ENCODE results near the gene FOXO4.

The FOXO4 gene

DNA sequence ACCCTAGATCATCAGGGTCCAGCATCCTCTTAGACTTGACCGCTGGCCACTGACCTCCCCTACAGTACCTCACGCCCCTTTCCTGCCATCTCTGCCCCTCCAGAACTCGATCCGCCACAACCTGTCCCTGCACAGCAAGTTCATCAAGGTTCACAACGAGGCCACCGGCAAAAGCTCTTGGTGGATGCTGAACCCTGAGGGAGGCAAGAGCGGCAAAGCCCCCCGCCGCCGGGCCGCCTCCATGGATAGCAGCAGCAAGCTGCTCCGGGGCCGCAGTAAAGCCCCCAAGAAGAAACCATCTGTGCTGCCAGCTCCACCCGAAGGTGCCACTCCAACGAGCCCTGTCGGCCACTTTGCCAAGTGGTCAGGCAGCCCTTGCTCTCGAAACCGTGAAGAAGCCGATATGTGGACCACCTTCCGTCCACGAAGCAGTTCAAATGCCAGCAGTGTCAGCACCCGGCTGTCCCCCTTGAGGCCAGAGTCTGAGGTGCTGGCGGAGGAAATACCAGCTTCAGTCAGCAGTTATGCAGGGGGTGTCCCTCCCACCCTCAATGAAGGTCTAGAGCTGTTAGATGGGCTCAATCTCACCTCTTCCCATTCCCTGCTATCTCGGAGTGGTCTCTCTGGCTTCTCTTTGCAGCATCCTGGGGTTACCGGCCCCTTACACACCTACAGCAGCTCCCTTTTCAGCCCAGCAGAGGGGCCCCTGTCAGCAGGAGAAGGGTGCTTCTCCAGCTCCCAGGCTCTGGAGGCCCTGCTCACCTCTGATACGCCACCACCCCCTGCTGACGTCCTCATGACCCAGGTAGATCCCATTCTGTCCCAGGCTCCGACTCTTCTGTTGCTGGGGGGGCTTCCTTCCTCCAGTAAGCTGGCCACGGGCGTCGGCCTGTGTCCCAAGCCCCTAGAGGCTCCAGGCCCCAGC is 5.2 kb downstream of the FOXO4 start:
- FAIRE-seq = no peak

DNA sequence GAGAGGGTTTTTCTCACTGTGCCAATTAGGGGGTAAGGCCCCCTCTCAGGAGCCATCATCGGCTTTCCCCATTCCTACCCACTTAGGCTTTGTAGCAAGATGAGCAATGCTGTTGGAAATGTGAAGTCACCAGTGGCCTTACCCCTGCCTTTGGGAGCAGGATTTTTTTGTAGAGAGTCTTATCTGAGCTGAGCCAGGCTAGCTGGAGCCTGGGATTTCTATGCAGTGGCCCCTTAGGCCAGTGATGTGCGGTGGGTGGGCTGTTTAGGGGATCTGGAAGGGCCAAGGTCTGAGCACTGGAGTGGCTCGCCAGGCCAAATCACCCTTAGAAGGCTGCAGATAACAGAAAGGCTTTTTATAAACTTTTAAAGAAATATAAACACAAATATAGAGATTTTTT is 6.6 kb downstream of the FOXO4 start:
- FAIRE-seq = no peak

DNA sequence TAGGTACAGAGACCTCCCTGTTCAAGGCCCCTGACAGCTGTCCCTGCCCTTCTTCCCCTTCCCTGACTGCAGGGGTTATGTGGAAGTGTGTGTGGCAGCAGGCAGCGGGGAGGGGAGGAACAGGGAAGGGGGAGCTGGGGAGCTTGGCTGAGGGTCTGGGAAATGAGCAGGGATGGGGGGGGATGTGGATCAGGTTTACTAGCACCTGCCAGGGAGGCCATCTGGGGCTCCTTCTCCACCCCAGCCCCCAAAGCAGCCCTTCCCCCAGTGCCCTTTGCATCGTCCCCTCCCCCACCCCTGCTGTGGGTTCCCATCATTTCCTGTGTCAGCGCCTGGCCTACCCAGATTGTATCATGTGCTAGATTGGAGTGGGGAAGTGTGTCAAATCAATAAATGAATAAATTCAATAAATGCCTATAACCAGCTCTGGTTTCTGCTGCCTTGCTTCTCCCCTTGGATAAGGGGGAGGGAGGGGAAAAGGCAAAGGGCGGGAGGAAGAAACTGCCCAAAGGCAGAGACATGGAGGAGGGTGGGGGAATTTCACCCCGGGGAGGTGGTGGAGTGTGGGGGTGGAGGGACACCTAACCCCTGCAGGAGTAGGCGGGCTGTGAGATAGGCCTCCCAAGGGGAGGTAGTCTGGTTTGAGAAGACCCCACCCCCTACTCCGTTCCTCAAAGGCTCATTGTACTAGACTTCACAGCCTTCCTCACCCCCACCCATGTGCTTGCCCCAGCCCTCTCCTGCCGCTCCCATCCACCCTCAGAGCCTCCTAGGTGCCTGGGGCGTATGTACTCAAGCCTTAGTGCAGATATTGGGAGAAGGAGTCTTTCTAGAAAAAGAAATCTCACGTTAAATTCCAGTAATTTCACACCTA is 7.7 kb downstream of the FOXO4 start:
- no peak for FAIRE-seq

DNA sequence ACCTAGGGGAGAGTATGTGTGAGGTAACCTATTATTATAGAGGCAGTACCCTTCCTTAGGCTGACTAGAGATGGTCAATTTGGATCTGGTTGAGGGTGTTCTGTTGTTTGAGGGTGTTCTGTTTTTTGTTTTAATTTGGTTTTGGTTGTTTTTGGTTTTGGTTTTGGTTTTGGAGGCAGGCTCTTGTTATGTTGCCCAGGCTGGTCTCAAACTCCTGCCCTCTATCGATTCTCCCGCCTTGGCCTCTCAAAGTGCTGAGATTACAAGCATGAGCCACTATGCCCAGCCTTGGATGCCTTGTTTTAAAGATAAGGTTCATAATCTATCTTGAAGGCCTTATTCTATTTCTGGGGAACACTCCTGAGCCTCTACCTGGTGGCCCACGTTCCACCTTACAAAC is 10.0 kb downstream of the FOXO4 start:
- no peak for FAIRE-seq

DNA sequence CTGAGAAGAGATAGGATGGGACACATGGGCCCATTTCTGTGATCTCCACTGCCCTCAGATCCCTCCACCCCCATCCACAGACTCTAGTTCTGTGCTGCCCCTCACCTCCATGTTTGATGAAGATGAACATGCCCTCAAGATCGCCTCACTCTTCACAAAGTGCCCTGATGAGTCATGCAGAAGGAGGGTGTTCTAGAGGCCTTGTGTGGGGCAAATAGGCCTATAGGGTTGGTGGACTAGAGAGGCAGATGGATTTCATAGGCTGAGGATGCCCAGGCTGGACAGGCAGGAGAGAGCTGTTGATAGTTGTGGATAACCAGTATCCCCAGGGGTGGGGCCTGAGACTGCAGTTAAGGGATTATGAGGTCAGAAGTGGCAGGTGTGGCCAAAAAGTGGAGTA is 10.8 kb downstream of the FOXO4 start, which contains the start of gene CXorf65:
CXorf65 (minus strand) TSS at position 314 of the 400 bp plus-strand sequence; CDS start at position 130, 184 bp downstream.
- FAIRE-seq = no peak

DNA sequence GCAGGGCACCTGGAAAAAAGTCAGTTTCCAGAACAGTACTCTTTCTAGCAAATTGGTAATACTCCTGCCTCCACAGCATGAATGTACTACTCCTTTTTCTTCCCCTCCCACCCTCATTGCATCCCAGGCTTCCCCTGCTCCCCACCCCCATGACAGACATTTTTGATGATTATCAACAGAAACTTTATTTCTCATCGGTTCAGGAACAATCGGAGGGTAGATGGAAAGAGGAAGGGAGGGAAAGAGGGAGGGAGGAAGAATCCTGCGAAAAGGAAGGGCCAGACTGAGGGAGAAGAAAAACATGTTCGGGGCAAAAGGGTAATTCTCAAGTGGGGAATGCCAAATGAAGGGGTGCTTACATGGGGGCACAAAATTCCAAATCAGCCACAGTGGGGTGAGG is 11.6 kb downstream of the FOXO4 start:
- FAIRE-seq = no peak

DNA sequence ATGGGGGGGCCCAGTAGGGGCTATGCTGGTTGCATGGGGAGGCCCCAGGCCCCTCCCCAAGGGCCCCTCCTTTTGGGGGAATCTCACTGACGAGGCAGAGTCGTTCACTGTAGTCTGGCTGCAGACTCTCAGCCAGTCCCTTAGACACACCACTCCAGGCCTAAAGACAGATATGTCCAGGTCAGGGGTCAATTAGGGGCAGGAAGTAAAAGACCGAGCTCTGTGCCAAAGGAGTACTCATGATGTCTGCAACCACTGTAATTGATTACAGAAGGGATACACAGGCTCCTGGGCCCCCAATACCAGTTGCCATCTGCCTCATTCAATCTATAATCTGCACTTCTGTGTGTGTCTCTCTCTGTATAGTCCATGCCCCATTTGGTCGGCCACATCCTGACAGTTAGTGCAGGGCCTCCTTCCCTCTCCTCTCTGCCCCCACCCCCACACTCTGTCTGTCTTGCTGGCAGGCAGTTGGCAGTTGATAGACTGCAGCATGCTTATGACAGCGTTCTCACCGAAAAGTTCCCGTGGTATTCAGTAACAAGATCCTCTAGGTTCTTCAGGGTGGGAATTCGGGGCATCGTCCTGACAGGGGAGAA is 12.2 kb downstream of the FOXO4 start:
- no peak for FAIRE-seq

DNA sequence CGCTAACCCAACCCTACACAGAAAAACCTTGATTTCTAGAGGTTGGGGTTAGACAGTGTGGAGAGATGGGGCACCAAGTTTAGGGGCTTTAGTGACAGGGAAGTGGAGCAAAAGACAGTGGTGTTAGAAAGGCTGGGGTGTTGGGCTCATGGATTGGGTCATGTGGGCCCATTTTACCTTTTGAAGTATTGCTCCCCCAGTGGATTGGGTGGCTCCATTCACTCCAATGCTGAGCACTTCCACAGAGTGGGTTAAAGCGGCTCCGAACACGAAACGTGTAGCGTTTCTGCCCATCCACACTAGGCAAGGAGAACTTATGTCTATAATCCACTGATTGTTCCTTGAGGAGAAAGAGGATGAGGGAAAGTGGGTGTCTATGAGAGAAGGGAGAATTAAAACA is 13.4 kb downstream of the FOXO4 start:
- no peak for FAIRE-seq

DNA sequence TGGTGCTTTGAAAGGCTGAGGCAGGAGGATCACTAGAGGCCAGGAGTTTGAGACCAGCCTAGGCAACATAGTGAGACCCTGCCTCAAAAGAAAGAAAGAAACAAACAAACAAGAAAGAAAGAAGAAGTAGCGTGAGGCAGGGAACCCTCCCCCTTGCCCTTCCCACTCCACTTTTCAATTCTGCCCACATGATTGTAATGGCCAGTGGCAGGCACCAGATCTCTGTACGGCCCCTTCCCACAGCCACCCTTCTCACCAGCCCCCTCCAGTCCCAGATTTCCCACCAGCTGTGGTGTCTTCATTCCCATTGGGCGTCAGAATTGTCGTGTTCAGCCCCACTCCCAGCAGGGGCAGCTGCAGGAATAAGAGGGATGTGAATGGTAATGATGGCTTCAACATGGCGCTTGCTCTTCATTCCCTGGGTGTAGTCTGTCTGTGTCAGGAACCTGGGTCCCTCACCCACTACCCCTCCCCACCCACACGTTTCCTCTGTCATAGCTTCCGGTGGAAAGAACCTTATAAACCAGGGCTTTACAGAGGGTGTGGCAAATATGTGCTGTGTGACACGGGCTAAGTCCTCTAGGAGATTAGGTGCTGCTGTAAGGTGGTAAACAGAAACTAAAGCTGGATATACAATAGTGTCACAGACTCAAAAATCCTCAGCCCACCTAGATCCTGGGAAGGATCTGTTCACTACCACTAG is 15.6 kb downstream of the FOXO4 start, which contains the start of gene IL2RG:
IL2RG (minus strand) TSS at position 437 of the 703 bp plus-strand sequence; CDS start at position 399, 38 bp downstream.
- FAIRE-seq = no peak

DNA sequence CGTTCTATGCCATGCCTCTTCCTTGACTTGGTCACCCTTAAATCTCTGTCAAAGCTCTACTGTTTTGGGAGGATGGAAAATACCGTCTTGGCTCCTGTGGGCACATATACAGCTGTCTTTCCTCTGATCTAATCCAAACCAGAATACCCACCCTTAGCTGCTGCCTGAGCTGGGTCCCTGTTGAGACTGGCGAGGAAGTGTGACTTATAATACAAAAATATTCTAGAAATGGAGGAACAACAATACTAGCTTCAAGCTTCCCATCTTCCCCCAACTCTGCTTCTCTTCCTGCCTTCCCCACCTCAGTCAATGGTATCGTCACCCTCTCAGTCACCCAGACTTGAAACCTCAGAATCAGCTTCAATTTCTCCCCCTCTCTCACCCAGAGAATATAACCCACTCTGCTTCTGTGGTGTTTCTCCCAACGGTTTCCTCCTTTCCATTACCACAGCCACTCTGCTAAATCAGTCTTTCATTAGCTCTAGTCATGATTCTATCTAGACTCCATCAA is 16.3 kb downstream of the FOXO4 start:
- no peak for FAIRE-seq

DNA sequence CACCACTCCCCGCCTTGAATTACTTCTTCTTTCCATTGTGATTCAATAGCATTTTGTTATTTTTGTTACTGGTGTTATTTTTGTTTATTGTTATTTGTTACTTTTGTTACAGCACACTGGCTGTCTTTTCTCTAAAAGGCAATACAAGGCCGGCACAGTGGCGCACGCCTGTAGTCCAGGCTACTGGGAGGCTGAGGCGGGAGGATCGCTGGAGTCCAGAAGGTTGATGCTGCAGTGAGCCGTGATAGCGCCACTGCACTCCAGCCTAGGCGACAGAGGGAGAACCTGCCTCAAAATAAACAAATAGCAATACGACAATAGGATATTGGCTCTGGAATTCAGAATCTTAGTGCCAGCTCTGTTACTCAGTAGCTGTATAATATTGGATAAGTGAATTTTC is 21.7 kb downstream of the FOXO4 start:
- FAIRE-seq = no peak

DNA sequence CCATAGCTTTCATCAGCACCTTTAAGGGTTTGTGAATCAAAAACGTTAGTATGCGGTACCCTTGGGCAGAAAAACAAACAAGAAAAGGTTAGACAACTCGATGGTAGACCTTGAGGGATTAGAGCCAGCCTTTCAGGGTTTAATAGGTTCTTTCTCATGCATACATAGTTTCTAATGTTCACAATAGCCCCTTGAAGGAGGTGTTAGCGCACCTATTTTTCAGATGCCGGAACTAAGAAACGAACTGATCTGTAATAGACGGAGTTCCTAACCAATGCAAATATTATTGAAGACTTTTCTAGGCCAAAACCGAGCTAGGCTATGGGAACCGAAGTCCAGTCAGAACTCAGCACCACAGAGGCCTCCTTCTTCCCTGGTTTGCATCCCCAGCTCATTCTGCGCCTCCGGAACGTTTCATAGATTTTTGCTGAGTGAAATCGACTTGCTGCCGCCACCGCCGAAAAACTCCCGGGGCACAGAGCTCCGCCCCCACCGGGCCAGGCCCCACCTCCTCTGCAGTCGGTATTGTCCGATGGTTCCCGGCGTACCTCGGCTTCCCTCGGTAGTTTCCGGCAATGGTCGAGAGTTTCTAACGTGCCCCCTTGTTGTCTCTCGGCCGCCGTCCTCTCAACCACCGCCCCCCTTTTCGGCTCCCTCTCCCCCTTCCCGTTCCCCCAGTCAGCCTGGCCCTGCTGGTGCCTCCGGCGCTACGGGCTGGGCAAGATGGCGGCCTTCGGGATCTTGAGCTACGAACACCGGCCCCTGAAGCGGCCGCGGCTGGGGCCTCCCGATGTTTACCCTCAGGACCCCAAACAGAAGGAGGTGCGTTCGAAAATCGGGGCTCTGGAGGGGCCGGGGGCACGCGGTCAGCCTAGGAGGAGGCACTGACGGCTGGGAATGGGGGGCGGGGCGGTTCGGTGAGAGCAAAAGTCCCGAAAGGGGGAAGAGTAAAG is 22.7 kb downstream of the FOXO4 start, which contains the start of gene MED12:
MED12 (plus strand) TSS at position 565 of the 953 bp plus-strand sequence; CDS start at position 724, 159 bp downstream.
- peak; percentile 13 for FAIRE-seq

DNA sequence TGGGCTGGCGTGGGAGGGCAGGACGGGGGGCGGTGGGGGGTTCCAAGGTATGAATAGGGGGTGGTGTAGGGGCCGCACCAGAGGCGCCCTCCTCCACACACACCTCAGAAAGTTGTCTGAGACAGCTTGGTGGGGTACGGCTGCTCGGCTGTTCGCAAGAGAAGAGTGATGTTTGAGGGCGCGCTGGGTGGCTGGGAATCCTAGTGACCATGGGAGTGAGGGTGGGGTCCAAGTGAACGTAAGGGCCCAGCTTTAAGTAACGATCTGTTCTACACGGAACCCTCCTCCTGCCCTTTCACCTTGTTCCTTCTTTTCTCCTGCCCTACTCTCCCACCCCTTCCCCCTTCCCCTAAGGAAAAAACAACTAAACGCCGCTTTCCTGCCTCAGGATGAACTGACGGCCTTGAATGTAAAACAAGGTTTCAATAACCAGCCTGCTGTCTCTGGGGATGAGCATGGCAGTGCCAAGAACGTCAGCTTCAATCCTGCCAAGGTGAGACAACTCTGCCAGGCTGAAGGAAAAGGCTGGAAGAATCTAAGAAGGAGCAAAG is 23.4 kb downstream of the FOXO4 start:
- no peak for FAIRE-seq

DNA sequence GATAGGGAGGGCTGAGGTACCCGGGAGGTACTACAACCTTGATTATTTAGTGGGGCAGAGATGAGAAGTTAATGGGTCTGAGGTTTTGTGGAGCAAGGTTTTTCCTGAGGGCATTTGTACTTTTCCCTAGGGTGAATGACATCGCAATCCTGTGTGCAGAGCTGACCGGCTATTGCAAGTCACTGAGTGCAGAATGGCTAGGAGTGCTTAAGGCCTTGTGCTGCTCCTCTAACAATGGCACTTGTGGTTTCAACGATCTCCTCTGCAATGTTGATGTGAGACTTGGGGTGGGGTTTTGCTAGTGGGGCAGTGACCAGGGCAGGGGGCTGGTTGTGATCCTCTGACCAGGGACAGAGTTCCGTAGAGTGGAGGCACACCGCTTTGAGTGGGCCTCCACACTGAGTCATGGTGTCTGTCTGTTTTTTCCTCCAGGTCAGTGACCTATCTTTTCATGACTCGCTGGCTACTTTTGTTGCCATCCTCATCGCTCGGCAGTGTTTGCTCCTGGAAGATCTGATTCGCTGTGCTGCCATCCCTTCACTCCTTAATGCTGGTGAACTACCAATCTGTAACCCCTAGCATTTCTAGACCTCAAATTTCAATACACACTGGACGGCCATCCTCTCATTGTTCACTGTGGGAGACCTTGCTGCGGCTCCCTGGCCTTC is 32.6 kb downstream of the FOXO4 start:
- no peak for FAIRE-seq

DNA sequence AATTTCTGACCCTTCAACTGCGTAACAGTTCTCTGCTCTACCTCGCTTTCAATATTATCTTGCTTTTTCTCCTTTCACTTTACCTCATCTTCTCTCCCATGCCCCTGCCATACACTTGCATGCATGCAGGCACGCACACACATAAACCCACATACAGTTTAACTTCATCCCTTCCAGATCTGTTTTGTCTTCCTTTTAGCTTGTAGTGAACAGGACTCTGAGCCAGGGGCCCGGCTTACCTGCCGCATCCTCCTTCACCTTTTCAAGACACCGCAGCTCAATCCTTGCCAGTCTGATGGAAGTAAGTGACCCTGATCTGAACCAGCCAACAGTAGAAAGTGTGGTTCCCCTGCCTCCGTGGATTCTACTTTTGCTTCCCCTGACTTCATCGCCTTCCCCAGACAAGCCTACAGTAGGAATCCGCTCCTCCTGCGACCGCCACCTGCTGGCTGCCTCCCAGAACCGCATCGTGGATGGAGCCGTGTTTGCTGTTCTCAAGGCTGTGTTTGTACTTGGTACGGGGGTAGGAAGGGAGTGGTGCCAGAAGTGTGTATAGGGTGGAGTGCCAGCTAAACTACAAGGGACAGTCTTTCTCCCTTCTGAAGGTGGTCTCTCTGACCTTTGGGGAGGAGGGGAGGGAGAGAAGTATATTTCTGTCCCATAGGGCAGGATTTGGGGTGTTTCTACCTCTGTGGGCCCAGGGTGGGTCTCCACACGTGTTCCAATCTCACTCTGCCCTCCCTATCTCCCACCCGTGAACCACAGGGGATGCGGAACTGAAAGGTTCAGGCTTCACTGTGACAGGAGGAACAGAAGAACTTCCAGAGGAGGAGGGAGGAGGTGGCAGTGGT is 33.5 kb downstream of the FOXO4 start:
- peak; percentile 27 for FAIRE-seq

DNA sequence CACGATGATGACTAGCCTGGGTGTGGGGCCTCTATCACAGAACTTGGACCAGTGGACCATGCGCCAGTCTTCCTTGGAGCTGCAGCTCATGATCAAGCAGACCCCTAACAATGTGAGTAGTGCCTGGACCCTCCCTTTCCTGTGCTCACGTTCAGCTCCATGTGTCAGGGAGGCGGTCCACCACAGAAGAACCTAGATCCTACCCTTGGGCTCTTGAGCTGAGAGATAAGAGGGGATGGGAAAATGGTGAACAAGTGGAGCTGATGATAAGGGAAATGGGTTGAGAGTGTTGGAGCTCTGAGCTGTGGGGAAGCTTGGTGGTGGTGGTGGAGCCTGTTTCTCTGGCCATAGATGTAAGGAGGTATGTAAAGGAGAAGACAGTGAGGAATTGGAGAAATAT is 35.9 kb downstream of the FOXO4 start:
- no peak for FAIRE-seq

DNA sequence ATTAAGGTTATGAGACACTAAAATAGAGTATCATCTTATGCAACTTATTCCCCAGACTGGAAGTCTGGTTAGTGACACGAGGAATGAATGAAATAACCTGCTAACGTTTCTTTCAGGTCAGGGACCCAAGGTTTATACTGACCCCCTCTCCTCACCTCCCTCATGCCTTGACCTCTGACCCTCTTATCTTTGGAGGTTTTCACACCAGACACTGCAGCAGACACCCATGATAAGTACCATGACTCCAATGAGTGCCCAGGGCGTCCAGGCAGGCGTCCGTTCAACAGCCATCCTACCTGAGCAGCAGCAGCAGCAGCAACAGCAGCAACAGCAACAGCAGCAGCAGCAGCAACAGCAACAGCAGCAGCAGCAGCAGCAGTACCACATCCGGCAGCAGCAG is 44.8 kb downstream of the FOXO4 start:
- no peak for FAIRE-seq

DNA sequence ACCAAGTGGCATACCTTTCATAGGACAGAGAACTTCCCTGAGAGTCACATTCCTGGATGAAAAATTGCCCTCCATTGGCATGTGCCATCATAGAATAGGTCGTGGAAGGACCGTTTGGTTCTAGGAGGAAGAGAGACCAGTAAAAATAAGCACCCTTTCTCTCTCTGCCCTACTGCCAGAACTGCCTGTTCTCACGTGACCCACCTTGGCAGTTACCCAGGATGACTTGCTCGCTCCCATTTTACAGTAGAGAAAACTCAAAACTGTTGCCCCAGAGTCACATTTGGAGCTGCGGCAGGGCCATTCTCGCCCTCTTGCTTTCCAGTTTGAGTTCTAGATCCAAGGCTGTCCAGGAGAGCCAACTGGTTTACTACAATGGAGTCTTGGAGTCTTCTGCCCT is 47.9 kb downstream of the FOXO4 start:
- no peak for FAIRE-seq

DNA sequence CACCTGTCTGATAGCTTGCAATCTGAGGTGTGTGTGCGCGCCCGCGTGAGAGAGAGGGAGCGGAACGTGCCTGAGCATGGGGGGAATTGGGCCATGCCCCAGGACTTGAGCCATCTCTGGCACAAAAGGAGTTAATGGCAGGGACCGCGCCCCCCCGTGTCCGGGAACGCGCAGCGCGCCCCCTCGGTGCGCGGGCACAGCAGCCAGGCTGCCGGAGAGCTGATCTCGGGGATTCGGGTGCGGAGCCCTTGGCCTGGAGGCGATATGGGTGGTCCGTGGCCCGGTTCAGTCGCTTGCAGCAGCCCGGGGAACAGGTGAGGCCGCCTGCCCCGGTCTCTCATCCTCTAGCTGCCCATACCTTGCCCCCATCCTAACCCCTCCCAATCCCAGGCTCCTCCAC is 49.0 kb downstream of the FOXO4 start, which contains the start of gene NLGN3:
NLGN3 (plus strand) TSS at position 191 of the 400 bp plus-strand sequence. CDS start 2,909 bp downstream, outside the sequence.
- FAIRE-seq = no peak
